ENCODE results near the gene ZFP69. TPM values are rescaled to one million over a fixed set of nuclear protein-coding genes. Genes with fewer than 3 reads are reported as not detected.

The ZFP69 gene
- total and polyA plus RNA-seq, 10 of the 15 experiments (the other 5 are each of a cell fraction or from before 2014, with no cell fraction given), result 1.9 to 6.4 (median 3.7) TPM

DNA sequence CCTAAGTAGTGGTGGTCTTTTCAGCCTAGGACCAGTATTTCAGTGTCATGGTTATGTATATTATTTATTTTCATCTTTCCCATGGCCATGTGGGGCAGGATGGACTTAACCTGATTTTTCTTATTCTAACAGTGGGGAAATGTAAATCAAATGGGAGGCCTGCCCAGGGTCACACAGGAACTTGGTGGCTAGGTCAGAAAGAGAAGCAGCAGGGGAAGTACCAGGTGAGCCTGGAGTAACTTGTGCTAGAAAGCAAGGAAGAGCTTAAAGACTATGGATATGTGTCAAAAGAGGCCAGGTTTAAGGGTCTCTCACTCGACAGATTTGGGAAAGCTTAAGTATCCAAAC, 25.9 kb upstream of the ZFP69 start (continued):
- TF ChIP-seq, protein P1, sequence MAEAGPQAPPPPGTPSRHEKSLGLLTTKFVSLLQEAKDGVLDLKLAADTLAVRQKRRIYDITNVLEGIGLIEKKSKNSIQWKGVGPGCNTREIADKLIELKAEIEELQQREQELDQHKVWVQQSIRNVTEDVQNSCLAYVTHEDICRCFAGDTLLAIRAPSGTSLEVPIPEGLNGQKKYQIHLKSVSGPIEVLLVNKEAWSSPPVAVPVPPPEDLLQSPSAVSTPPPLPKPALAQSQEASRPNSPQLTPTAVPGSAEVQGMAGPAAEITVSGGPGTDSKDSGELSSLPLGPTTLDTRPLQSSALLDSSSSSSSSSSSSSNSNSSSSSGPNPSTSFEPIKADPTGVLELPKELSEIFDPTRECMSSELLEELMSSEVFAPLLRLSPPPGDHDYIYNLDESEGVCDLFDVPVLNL (IDR thresholded peaks at IDR 0.05; ENCODE audit: low read depth, low read length), result no peak

DNA sequence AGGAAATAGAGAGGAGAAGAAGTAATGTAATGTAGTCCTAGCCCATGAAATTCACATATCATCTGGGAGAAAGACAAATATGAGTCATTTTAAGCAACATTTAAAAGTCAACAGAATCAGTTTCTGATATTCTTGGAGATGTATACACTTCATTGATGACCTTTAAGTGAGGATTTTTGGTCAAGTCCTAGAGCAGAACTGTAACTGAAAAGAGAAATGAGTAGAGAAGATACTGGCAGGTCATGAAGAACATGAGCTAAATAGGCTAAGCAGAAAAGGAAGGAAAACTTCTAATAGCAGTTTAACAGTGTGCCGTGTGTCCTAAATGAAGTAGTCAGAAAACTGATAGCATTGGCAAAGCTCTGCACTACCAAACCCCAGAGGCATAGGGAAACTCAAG, 22.2 kb upstream of the ZFP69 start:
- H3K79me2 ChIP-seq (ENCODE audit: control insufficient read depth, insufficient read depth, low read length), result no peaks in the 10 kb centered on the region
- BruUV-seq (replicated peaks), result no TSS peak
- TF ChIP-seq CBFB (IDR thresholded peaks at IDR 0.05; ENCODE audit: low read depth) (no peak), HDGF (IDR thresholded peaks at IDR 0.05) (no peak), MTA2 (IDR thresholded peaks at IDR 0.05; ENCODE audit: low read depth) (no peak)
- TF ChIP-seq, protein P2, sequence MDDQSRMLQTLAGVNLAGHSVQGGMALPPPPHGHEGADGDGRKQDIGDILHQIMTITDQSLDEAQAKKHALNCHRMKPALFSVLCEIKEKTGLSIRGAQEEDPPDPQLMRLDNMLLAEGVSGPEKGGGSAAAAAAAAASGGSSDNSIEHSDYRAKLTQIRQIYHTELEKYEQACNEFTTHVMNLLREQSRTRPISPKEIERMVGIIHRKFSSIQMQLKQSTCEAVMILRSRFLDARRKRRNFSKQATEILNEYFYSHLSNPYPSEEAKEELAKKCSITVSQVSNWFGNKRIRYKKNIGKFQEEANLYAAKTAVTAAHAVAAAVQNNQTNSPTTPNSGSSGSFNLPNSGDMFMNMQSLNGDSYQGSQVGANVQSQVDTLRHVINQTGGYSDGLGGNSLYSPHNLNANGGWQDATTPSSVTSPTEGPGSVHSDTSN (IDR thresholded peaks at IDR 0.05; ENCODE audit: insufficient replicate concordance, low read depth, low read length), result no peak
- H3K27me3 ChIP-seq (replicated peaks in 1 of 2; ENCODE audit: control insufficient read depth in 2 of 2, insufficient read depth in 2 of 2, low read length in 1 of 2), result no peaks in the 10 kb centered on the region
- ATAC-seq (no peak), DNase-seq (ENCODE audit: low read depth, low spot score) (no peak), FAIRE-seq (no peak)
- H3K9me3 ChIP-seq (replicated peaks; ENCODE audit: control insufficient read depth, insufficient read depth, low read length), result peaks cover 47% of the 10 kb centered on the region
- H3K9ac ChIP-seq (ENCODE audit: control insufficient read depth, insufficient read depth, low read length), result no peak overlapping the region
- ChIA-PET CTCF (no interaction called here), RAD21 (ENCODE audit: unreplicated experiment) (no interaction called here), POLR2A (no interaction called here), SMC1A (ENCODE audit: uncharacterized antibody, unreplicated experiment) (interaction anchor here (0.6 to 0.9 kb wide), 3 partner anchors 11 to 178 kb away, joined by 3 to 4 read pairs (median 3); no protein-coding TSS in a partner anchor)
- 8% methylated on average over 1 of the region's 1 CpG for WGBS (ENCODE audit: insufficient coverage, insufficient replicate concordance, low lambda C conversion rate, missing lambda C conversion rate)
- in situ Hi-C loops (cut with MboI) (no loop called here), intact Hi-C loops (cut with micrococcal nuclease; ENCODE audit: unreplicated experiment) (no loop called here)
- no peak overlapping the region for H2AFZ ChIP-seq (ENCODE audit: control insufficient read depth, low read depth, low read length)
- H3K36me3 ChIP-seq (ENCODE audit: control insufficient read depth in 2 of 2, insufficient read depth in 2 of 2, low read length in 1 of 2), result no peaks in the 10 kb centered on the region; a peak in 1 of 4 replicates
- H4K20me1 ChIP-seq (ENCODE audit: control insufficient read depth, insufficient read depth), result no peaks in the 10 kb centered on the region
- no peak overlapping the region for H3K4me2 ChIP-seq (ENCODE audit: control insufficient read depth, insufficient read depth)
- no peak overlapping the region for H3K4me3 ChIP-seq
- H3K27ac ChIP-seq (ENCODE audit: control insufficient read depth, insufficient read depth), result no peak overlapping the region
- H3K4me1 ChIP-seq (ENCODE audit: control insufficient read depth, insufficient read depth, low read length), result no peaks in the 10 kb centered on the region

Measured in GM12878 (cell line).